ENCODE data around the gene CNDP1. TPM values are rescaled to one million over a fixed set of nuclear protein-coding genes. Genes with fewer than 3 reads are reported as not detected.

Gene CNDP1
- total RNA-seq, 2 donors from 2014 or later, result under 0.01 TPM; not detected in 1

- peak within 1 kb of the TSS; percentile 90 to 98 (median 98) for H3K27ac ChIP-seq
- TF ChIP-seq CTCF (IDR thresholded peaks at IDR 0.05) (no peak), POLR2A (IDR thresholded peaks at IDR 0.05) (peak; percentile 25 to 82 (median 76))
- H3K9me3 ChIP-seq, result no peaks in the 10 kb centered on the region
- ATAC-seq (peak; percentile 91), DNase-seq (peak; percentile 82 to 90 (median 86))
- 1 to 2% methylated on average over 13 to 57 of the region's 64 CpGs for WGBS, 2 donors
- H3K27me3 ChIP-seq, result no peaks in the 10 kb centered on the region
- peak within 1 kb of the TSS; percentile 21 to 95 for H3K4me3 ChIP-seq
- peaks cover 0 to 2% of the 10 kb centered on the region in 2 donors for H3K36me3 ChIP-seq (replicated peaks in 1 of 2; ENCODE audit: insufficient read depth in 1 of 2, low read depth in 2 of 2)
- intact Hi-C loops (cut with DNase I), result no loop called here
- peaks cover 28% of the 10 kb centered on the region for H3K4me1 ChIP-seq
These were observed 63.5 kb downstream of the CNDP1 start, which contains the start of gene ZNF407 for GRCh38 chr18:74597662-74598349. ZNF407 (plus strand) TSS chr18:74597870; CDS start chr18:74631020, 33,150 bp downstream.

- peak overlapping the region; percentile 90 to 98 (median 98) for H3K27ac ChIP-seq
- H3K36me3 ChIP-seq (replicated peaks in 1 of 2; ENCODE audit: insufficient read depth in 1 of 2, low read depth in 2 of 2), result peaks cover 0 to 1% of the 10 kb centered on the region in 2 donors
- H3K4me1 ChIP-seq, result peaks cover 28% of the 10 kb centered on the region
- intact Hi-C loops (cut with DNase I), result no loop called here
- DNase-seq (peak; percentile 47 to 64 (median 54)), ATAC-seq (peak; percentile 28)
- H3K27me3 ChIP-seq, result no peaks in the 10 kb centered on the region
- no peaks in the 10 kb centered on the region for H3K9me3 ChIP-seq
- TF ChIP-seq CTCF (IDR thresholded peaks at IDR 0.05) (peak in 2 of 7 experiments; percentile 6 to 24), POLR2A (IDR thresholded peaks at IDR 0.05) (peak in 1 of 3 donors; percentile 12)
- peak overlapping the region; percentile 21 to 95 for H3K4me3 ChIP-seq
- 0% methylated on average over 5 to 43 of the region's 44 CpGs for WGBS, 2 donors
These were observed 64.2 kb downstream of the CNDP1 start for GRCh38 chr18:74598350-74599001.

GRCh38 chr18:74604361-74604760 is 70.1 kb downstream of the CNDP1 start:
- no peak for TF ChIP-seq CTCF (IDR thresholded peaks at IDR 0.05)
- no peak for TF ChIP-seq POLR2A (IDR thresholded peaks at IDR 0.05)
- Histone ChIP-seq H3K4me1 (no peaks in the 10 kb centered on the region), H3K9me3 (no peaks in the 10 kb centered on the region), H3K36me3 (replicated peaks in 1 of 2; ENCODE audit: insufficient read depth in 1 of 2, low read depth in 2 of 2) (no peaks in the 10 kb centered on the region), H3K27me3 (no peaks in the 10 kb centered on the region), H3K4me3 (no peak overlapping the region), H3K27ac (no peak overlapping the region)
- intact Hi-C loops (cut with DNase I), result no loop called here
- no peak for DNase-seq
- no peak for ATAC-seq

GRCh38 chr18:74604774-74605173 is 70.5 kb downstream of the CNDP1 start:
- intact Hi-C loops (cut with DNase I), result no loop called here
- TF ChIP-seq CTCF (IDR thresholded peaks at IDR 0.05), result no peak
- TF ChIP-seq POLR2A (IDR thresholded peaks at IDR 0.05), result no peak
- 61 to 66% methylated on average over 4 of the region's 4 CpGs for WGBS, 2 donors
- no peak overlapping the region for H3K27ac ChIP-seq
- H3K4me3 ChIP-seq, result no peak overlapping the region
- H3K4me1 ChIP-seq, result no peaks in the 10 kb centered on the region
- H3K9me3 ChIP-seq, result no peaks in the 10 kb centered on the region
- H3K36me3 ChIP-seq (replicated peaks in 1 of 2; ENCODE audit: insufficient read depth in 1 of 2, low read depth in 2 of 2), result no peaks in the 10 kb centered on the region
- no peaks in the 10 kb centered on the region for H3K27me3 ChIP-seq
- DNase-seq (no peak), ATAC-seq (peak; percentile 64)

Data from body of pancreas (tissue), 4 donors.